B cell (primary cell): Measurements from ENCODE around the gene BATF2. TPM values are rescaled to one million over a fixed set of nuclear protein-coding genes. Genes with fewer than 3 reads are reported as not detected.

Experiments
- ATAC-seq: fragments of 200-7000 bp; cut with Tn5 transposase; one replicate; pipeline ENCODE4 v1.10.0; 2021; ENCODE audit warnings: low read depth, mild to moderate bottlenecking, moderate number of reproducible peaks, moderate library complexity
- CTCF ChIA-PET: fragments of 350-600 bp; sonication (Branson Sonifier 250); formaldehyde crosslinking; loops from one replicate; lab custom pipeline; 2021; ENCODE audit warnings: antibody characterized with exemption, inconsistent platforms; lab: Charles Lee
- POLR2A ChIA-PET: fragments of 350-600 bp; sonication (Branson Sonifier 250); formaldehyde crosslinking; loops from one replicate; lab custom pipeline; 2021; ENCODE audit warnings: antibody characterized with exemption; lab: Charles Lee
- DNase-seq: peaks from one replicate; pipeline ENCODE4 v3.0.0; 2013
- H2AFZ ChIP-seq: 2 replicates; pipeline ENCODE4 v1.6.1; 2012; ENCODE audit warnings: mild to moderate bottlenecking, low read depth, low read length; ENCODE audit not compliant: insufficient read depth, poor library complexity, severe bottlenecking
- H3K27ac ChIP-seq, 2 donors: 1 replicate in 1 of 2; 2 replicates in 1 of 2; pipeline ENCODE4 v1.5.1; 2012 to 2013; ENCODE audit warnings: low read length in 2 of 2, mild to moderate bottlenecking in 2 of 2, moderate library complexity in 1 of 2
- H3K27me3 ChIP-seq, 4 experiments: fragments of 200-600 bp in 1 of 4; sonication (generic) in 1 of 4; replicated peaks in 1 of 4; 1 replicate in 2 of 4; 2 replicates in 2 of 4; pipeline versions ENCODE4 v1.6.1 to v1.7.0; 2013 to 2016; ENCODE audit warnings: low read length in 3 of 4, mild to moderate bottlenecking in 2 of 4, mixed read lengths in 1 of 4, moderate library complexity in 1 of 4; ENCODE audit not compliant: insufficient read depth in 4 of 4, control insufficient read depth in 3 of 4; ENCODE audit errors: control extremely low read depth in 1 of 4
- H3K36me3 ChIP-seq, 2 experiments: replicated peaks in 1 of 2; 1 replicate in 1 of 2; 2 replicates in 1 of 2; pipeline versions ENCODE4 v1.6.1 to v1.7.1; 2013; ENCODE audit warnings: low read length in 1 of 2; ENCODE audit not compliant: insufficient read depth in 2 of 2, control insufficient read depth in 1 of 2; ENCODE audit errors: control extremely low read depth in 1 of 2, extremely low read depth in 1 of 2
- H3K4me1 ChIP-seq, 2 donors: fragments of 200-600 bp in 1 of 2; sonication (generic) in 1 of 2; 1 replicate in 1 of 2; 2 replicates in 1 of 2; pipeline versions ENCODE4 v1.5.1 to v1.6.1; 2013 to 2017; ENCODE audit warnings: low read length in 2 of 2; ENCODE audit not compliant: control insufficient read depth in 2 of 2, insufficient read depth in 2 of 2
- H3K4me2 ChIP-seq: replicated peaks from 2 replicates; pipeline ENCODE3; 2012; ENCODE audit warnings: mild to moderate bottlenecking, low read depth, low read length; ENCODE audit not compliant: poor library complexity, severe bottlenecking
- H3K4me3 ChIP-seq, 5 experiments: fragments of 200-600 bp in 1 of 5; sonication (generic) in 1 of 5; 1 replicate in 3 of 5; 2 replicates in 2 of 5; pipeline versions ENCODE4 v1.5.1 to v1.7.0; 2011 to 2016; ENCODE audit warnings: low read length in 4 of 5, mild to moderate bottlenecking in 4 of 5, low read depth in 2 of 5, control low read depth in 1 of 5, moderate library complexity in 1 of 5; ENCODE audit not compliant: insufficient read depth in 1 of 5; ENCODE audit errors: control extremely low read depth in 1 of 5, extremely low read depth in 1 of 5
- H3K79me2 ChIP-seq: fragments of 200-600 bp; sonication (generic); one replicate; pipeline ENCODE4 v1.6.0; 2016; ENCODE audit warnings: low read length; ENCODE audit not compliant: control insufficient read depth, insufficient read depth
- H3K9ac ChIP-seq: fragments of 200-600 bp; sonication (generic); 2 replicates; pipeline ENCODE4 v1.6.1; 2017; ENCODE audit warnings: mild to moderate bottlenecking, low read length, moderate library complexity
- H3K9me3 ChIP-seq, 3 donors: one replicate each; pipeline versions ENCODE4 v1.6.1 to v1.7.1; 2013; ENCODE audit warnings: low read length in 2 of 3; ENCODE audit not compliant: control insufficient read depth in 2 of 3, insufficient read depth in 1 of 3; ENCODE audit errors: control extremely low read depth in 1 of 3
- H4K20me1 ChIP-seq: 2 replicates; pipeline ENCODE4 v1.6.0; 2012; ENCODE audit warnings: mild to moderate bottlenecking, low read length; ENCODE audit not compliant: insufficient read depth, control insufficient read depth, poor library complexity, severe bottlenecking
- H3K27ac Mint-ChIP-seq: one replicate; pipeline ENCODE4 v1.8.0; 2021; ENCODE audit warnings: mixed read lengths
- H3K27me3 Mint-ChIP-seq: one replicate; pipeline ENCODE4 v1.8.0; 2021; ENCODE audit warnings: mixed read lengths
- H3K4me1 Mint-ChIP-seq: one replicate; pipeline ENCODE4 v1.8.0; 2021; ENCODE audit warnings: mixed read lengths
- H3K4me3 Mint-ChIP-seq: one replicate; pipeline ENCODE4 v1.8.0; 2021; ENCODE audit warnings: mixed read lengths
- H3K9me3 Mint-ChIP-seq: one replicate; pipeline ENCODE4 v1.8.0; 2022; ENCODE audit warnings: mixed read lengths; ENCODE audit not compliant: insufficient read depth
- CTCF ChIP-seq: fragments of 200-600 bp; IDR thresholded peaks from one replicate; pipeline ENCODE4 v1.8.0; 2022; ENCODE audit warnings: antibody characterized with exemption, mild to moderate bottlenecking
- EZH2 ChIP-seq: IDR thresholded peaks from 2 replicates; pipeline ENCODE4 v1.6.1; 2012; ENCODE audit warnings: borderline replicate concordance, low read depth, mild to moderate bottlenecking, moderate library complexity, low read length; ENCODE audit not compliant: insufficient read depth, poor library complexity, severe bottlenecking
- WGBS: methylation state at CpG from one replicate; pipeline ENCODE4 v1.1.5; 2013; ENCODE audit warnings: missing lambda C conversion rate; ENCODE audit not compliant: insufficient coverage; 5-methylcytosine and 5-hydroxymethylcytosine counted together
- intact Hi-C: fragments of 100-400 bp; cut with micrococcal nuclease; formaldehyde crosslinking; loops from one replicate; pipeline ENCODE4 v1.10.0; 2022
- polyA plus RNA-seq: library from polyadenylated mRNA; depleted of rRNA; stranded (reverse); fragments of >200 nt; gene quantifications from 2 replicates; pipeline ENCODE4 v1.2.3, GENCODE V29; 2012
- total RNA-seq, 2 donors: library from RNA; stranded (reverse); fragments of 120-200 nt in 1 of 2; gene quantifications; 1 replicate in 1 of 2; 2 replicates in 1 of 2; pipeline versions ENCODE4 v1.2.3 to v1.2.4, GENCODE V29; 2013 to 2022

Gene BATF2
- total and polyA plus RNA-seq, 2 donors (not counting 1 experiment from before 2014, with no cell fraction given): 0.62 to 1.7 TPM

- peaks cover 0 to 2% (median 0%) of the 10 kb centered on the region in 3 donors for H3K9me3 ChIP-seq
- H3K4me2 ChIP-seq: no peak overlapping the region
- H3K79me2 ChIP-seq: no peaks in the 10 kb centered on the region
- H3K4me1 ChIP-seq: no peaks in the 10 kb centered on the region
- WGBS: 93% methylated on average over 3 of the region's 4 CpGs
- CTCF ChIA-PET: no interaction called here
- peaks cover 4% of the 10 kb centered on the region for H3K4me1 Mint-ChIP-seq
- no peak overlapping the region for H3K9ac ChIP-seq
- intact Hi-C loops: no loop called here
- peaks cover 4% of the 10 kb centered on the region for H3K27me3 Mint-ChIP-seq
- DNase-seq (no peak), ATAC-seq (no peak)
- no peaks in the 10 kb centered on the region for H3K27me3 ChIP-seq
- H3K36me3 ChIP-seq: no peaks in the 10 kb centered on the region
- TF ChIP-seq CTCF: no peak
- TF ChIP-seq EZH2: no peak
- POLR2A ChIA-PET: no interaction called here
- H3K27ac ChIP-seq: no peak overlapping the region
- H3K4me3 ChIP-seq: no peak overlapping the region
- no peak overlapping the region for H3K4me3 Mint-ChIP-seq
- no peaks in the 10 kb centered on the region for H3K9me3 Mint-ChIP-seq
- H4K20me1 ChIP-seq: no peaks in the 10 kb centered on the region
- H3K27ac Mint-ChIP-seq: no peak overlapping the region
- no peak overlapping the region for H2AFZ ChIP-seq
Observed at GRCh38 chr11:64960719-64961118, 36.1 kb downstream of the BATF2 start.

- Histone ChIP-seq H3K4me2 (no peak overlapping the region), H3K4me3 (no peak overlapping the region), H2AFZ (no peak overlapping the region), H3K9me3 (peaks cover 0 to 2% (median 0%) of the 10 kb centered on the region in 3 donors), H3K27ac (no peak overlapping the region), H3K27me3 (no peaks in the 10 kb centered on the region), H3K36me3 (no peaks in the 10 kb centered on the region), H3K9ac (no peak overlapping the region), H3K79me2 (no peaks in the 10 kb centered on the region), H3K4me1 (no peaks in the 10 kb centered on the region), H4K20me1 (no peaks in the 10 kb centered on the region)
- no peak for TF ChIP-seq EZH2
- TF ChIP-seq CTCF: no peak
- ATAC-seq: no peak
- Mint-ChIP-seq H3K4me3 (no peak overlapping the region), H3K4me1 (peaks cover 4% of the 10 kb centered on the region), H3K9me3 (no peaks in the 10 kb centered on the region), H3K27me3 (peaks cover 4% of the 10 kb centered on the region), H3K27ac (no peak overlapping the region)
- intact Hi-C loops: no loop called here
- no peak for DNase-seq
- WGBS: no CpG with 5 or more reads among the region's 3 CpGs
- ChIA-PET POLR2A (no interaction called here), CTCF (no interaction called here)
Observed at GRCh38 chr11:64959498-64959897, 37.3 kb downstream of the BATF2 start.
